Measurements from ENCODE around the gene JAZF1.
A peak's percentile ranks its signal among the peaks of the same experiment; 100 is the strongest.

Gene JAZF1

GRCh38 chr7:28026237-28026636, 154.4 kb downstream of the JAZF1 start:
- H3K4me2 ChIP-seq (ENCODE audit: low read depth, low read length) = no peak overlapping the region
- H3K79me2 ChIP-seq (ENCODE audit: low read length) = no peaks in the 10 kb centered on the region
- H3K9me2 ChIP-seq (replicated peaks; ENCODE audit: insufficient read depth, low read length) = no peaks in the 10 kb centered on the region
- no peak overlapping the region for H3K9ac ChIP-seq (ENCODE audit: low read length)
- no peaks in the 10 kb centered on the region for H3K9me3 ChIP-seq (replicated peaks; ENCODE audit: insufficient read depth, low read length)
- H3K4me3 ChIP-seq (ENCODE audit: low read length) = no peak overlapping the region
- H4K20me1 ChIP-seq (ENCODE audit: insufficient read depth, low read length) = no peaks in the 10 kb centered on the region
- DNase-seq = no peak
- H3K27me3 ChIP-seq (replicated peaks; ENCODE audit: insufficient read depth, low read length) = no peaks in the 10 kb centered on the region
- H2AFZ ChIP-seq (ENCODE audit: low read length) = no peak overlapping the region
- no peaks in the 10 kb centered on the region for H3F3A ChIP-seq (ENCODE audit: insufficient read depth, low read length)
- H3K27ac ChIP-seq (ENCODE audit: low read length) = no peak overlapping the region
- H3K36me3 ChIP-seq (replicated peaks; ENCODE audit: insufficient read depth, low read length) = no peaks in the 10 kb centered on the region
- H3K4me1 ChIP-seq (ENCODE audit: low read length) = peaks cover 6% of the 10 kb centered on the region; the same call in 1 of the 2 replicates
- TF ChIP-seq, protein P1, sequence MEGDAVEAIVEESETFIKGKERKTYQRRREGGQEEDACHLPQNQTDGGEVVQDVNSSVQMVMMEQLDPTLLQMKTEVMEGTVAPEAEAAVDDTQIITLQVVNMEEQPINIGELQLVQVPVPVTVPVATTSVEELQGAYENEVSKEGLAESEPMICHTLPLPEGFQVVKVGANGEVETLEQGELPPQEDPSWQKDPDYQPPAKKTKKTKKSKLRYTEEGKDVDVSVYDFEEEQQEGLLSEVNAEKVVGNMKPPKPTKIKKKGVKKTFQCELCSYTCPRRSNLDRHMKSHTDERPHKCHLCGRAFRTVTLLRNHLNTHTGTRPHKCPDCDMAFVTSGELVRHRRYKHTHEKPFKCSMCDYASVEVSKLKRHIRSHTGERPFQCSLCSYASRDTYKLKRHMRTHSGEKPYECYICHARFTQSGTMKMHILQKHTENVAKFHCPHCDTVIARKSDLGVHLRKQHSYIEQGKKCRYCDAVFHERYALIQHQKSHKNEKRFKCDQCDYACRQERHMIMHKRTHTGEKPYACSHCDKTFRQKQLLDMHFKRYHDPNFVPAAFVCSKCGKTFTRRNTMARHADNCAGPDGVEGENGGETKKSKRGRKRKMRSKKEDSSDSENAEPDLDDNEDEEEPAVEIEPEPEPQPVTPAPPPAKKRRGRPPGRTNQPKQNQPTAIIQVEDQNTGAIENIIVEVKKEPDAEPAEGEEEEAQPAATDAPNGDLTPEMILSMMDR (IDR thresholded peaks at IDR 0.05; ENCODE audit: low read length) = no peak
- TF ChIP-seq EZH2phosphoT487 (IDR thresholded peaks at IDR 0.05; ENCODE audit: low read length) (no peak), EZH2 (optimal IDR thresholded peaks at IDR 0.05; ENCODE audit: low read depth, low read length) (no peak)

- DNase-seq = no peak
- no peak overlapping the region for H3K4me2 ChIP-seq (ENCODE audit: low read depth, low read length)
- H3F3A ChIP-seq (ENCODE audit: insufficient read depth, low read length) = no peaks in the 10 kb centered on the region
- H3K9ac ChIP-seq (ENCODE audit: low read length) = no peak overlapping the region
- H3K4me3 ChIP-seq (ENCODE audit: low read length) = no peak overlapping the region
- no peaks in the 10 kb centered on the region for H3K9me3 ChIP-seq (replicated peaks; ENCODE audit: insufficient read depth, low read length)
- H3K36me3 ChIP-seq (replicated peaks; ENCODE audit: insufficient read depth, low read length) = no peaks in the 10 kb centered on the region
- H3K27ac ChIP-seq (ENCODE audit: low read length) = no peak overlapping the region
- H3K4me1 ChIP-seq (ENCODE audit: low read length) = no peaks in the 10 kb centered on the region
- H3K9me2 ChIP-seq (replicated peaks; ENCODE audit: insufficient read depth, low read length) = no peaks in the 10 kb centered on the region
- no peak overlapping the region for H2AFZ ChIP-seq (ENCODE audit: low read length)
- no peaks in the 10 kb centered on the region for H4K20me1 ChIP-seq (ENCODE audit: insufficient read depth, low read length)
- H3K79me2 ChIP-seq (ENCODE audit: low read length) = no peaks in the 10 kb centered on the region
- TF ChIP-seq, protein P1 (IDR thresholded peaks at IDR 0.05; ENCODE audit: low read length) = no peak
- TF ChIP-seq EZH2 (optimal IDR thresholded peaks at IDR 0.05; ENCODE audit: low read depth, low read length) (no peak), EZH2phosphoT487 (IDR thresholded peaks at IDR 0.05; ENCODE audit: low read length) (no peak)
- H3K27me3 ChIP-seq (replicated peaks; ENCODE audit: insufficient read depth, low read length) = no peaks in the 10 kb centered on the region
These were observed 155.7 kb downstream of the JAZF1 start for GRCh38 chr7:28024786-28025334.

DNA sequence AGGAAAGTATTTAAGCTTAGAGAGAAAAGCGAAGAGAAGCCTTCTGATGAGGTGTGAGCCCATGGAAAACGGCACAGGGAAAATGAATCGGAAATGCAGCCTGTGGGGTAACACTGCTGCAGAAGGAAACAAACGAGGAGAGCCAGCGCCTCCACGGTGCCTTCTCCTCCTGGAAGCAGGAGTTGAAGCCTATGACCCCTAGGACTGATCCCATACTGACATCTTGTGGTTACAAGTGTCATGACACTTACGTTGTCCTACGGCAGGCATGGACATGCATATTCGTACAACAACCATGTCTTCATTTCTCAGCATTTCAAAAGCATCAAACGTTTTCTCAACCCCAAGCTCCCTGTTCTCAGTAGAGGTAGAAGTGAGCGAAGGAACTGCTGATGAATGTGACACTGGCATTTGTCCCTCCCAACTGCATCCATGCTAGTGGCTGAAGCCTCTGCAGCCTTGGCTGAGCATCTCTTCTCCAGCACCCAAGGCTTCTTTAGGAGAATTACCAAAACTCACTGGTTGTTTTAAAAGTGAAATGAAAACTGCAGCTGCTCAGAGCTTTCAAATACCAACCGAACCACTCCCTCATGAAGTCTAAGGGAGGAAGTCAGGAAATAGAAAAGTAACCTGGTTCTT, 160.2 kb downstream of the JAZF1 start:
- Histone ChIP-seq H3F3A (ENCODE audit: insufficient read depth, low read length) (no peaks in the 10 kb centered on the region), H3K27me3 (replicated peaks; ENCODE audit: insufficient read depth, low read length) (no peaks in the 10 kb centered on the region), H3K9me2 (replicated peaks; ENCODE audit: insufficient read depth, low read length) (no peaks in the 10 kb centered on the region), H3K27ac (ENCODE audit: low read length) (no peak overlapping the region), H3K9me3 (replicated peaks; ENCODE audit: insufficient read depth, low read length) (no peaks in the 10 kb centered on the region), H3K36me3 (replicated peaks; ENCODE audit: insufficient read depth, low read length) (no peaks in the 10 kb centered on the region), H3K79me2 (ENCODE audit: low read length) (no peaks in the 10 kb centered on the region), H3K4me2 (ENCODE audit: low read depth, low read length) (no peak overlapping the region), H4K20me1 (ENCODE audit: insufficient read depth, low read length) (no peaks in the 10 kb centered on the region), H3K4me3 (ENCODE audit: low read length) (no peak overlapping the region), H2AFZ (ENCODE audit: low read length) (no peak overlapping the region), H3K4me1 (ENCODE audit: low read length) (no peaks in the 10 kb centered on the region), H3K9ac (ENCODE audit: low read length) (no peak overlapping the region)
- TF ChIP-seq, protein P1 (IDR thresholded peaks at IDR 0.05; ENCODE audit: low read length) = peak; percentile 88
- TF ChIP-seq EZH2 (optimal IDR thresholded peaks at IDR 0.05; ENCODE audit: low read depth, low read length) = no peak
- no peak for TF ChIP-seq EZH2phosphoT487 (IDR thresholded peaks at IDR 0.05; ENCODE audit: low read length)
- peak; percentile 66 for DNase-seq

Measured in MM.1S (cell line).